Measurements from ENCODE around the gene NOS1. TPM values are rescaled to one million over a fixed set of nuclear protein-coding genes. Genes with fewer than 3 reads are reported as not detected.

NOS1 gene
- total and polyA plus RNA-seq, 2 donors (not counting 3 experiments of a cell fraction or from before 2014, with no cell fraction given), result not detected

DNA sequence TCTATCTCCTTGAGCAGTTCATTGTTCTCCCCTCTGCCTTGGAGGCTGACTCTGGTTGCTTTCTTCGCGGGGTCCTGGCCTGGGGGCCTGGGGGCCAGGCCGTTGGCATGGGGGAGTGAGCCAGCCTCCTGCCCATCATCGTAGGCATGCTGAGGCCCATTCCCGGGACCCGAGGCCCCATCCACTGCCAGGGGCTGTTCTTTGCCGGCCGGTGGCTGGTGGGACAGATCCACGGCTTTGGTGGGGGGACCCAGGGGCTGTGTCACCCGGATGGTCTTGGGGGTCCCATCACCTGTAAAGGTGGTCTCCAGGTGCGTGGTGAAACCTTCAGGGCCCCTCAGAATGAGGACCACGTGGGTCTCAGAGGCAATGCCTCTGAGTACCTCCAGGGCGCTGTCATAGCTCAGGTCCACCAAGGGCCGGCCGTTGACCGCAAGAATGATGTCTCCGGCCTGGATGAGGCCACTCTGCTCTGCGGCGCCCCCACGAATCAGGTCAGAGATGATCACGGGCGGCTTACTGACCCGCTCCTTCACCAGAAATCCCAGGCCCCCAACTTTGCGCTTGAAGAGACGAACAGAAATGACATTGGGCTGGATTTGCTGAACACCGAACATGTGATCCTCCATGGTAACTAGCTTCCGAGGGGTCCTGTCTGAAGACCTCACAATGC lies 30.8 kb downstream of the NOS1 start:
- H3K79me2 ChIP-seq (ENCODE audit: control insufficient read depth, insufficient read depth, low read length), result no peaks in the 10 kb centered on the region
- no peaks in the 10 kb centered on the region for H3K9me3 ChIP-seq (replicated peaks; ENCODE audit: control insufficient read depth, insufficient read depth, low read length)
- DNase-seq (ENCODE audit: low read depth, low spot score) (no peak), FAIRE-seq (no peak)
- POLR2A ChIA-PET, result no interaction called here
- CTCF ChIA-PET, result interaction anchor here (1.8 kb wide), 1 partner anchor 507 kb away, joined by 6 read pairs; no protein-coding TSS in a partner anchor
- H3K27ac ChIP-seq (ENCODE audit: insufficient read depth, low read depth, low read length), result no peak overlapping the region
- no peak overlapping the region for H3K4me2 ChIP-seq (ENCODE audit: insufficient read depth, low read length)
- dilution Hi-C loops (cut with MboI; ENCODE audit: extremely low pct_ligation_motif_present, low sequenced_read_pairs) (no loop called here), intact Hi-C loops (cut with micrococcal nuclease) (no loop called here)
- no peaks in the 10 kb centered on the region for H3K4me1 ChIP-seq (ENCODE audit: control insufficient read depth, extremely low read depth, insufficient read depth, low read length)
- no TSS peak for BruUV-seq (replicated peaks)
- no peak for TF ChIP-seq EZH2 (IDR thresholded peaks at IDR 0.05; ENCODE audit: borderline replicate concordance, low read depth, low read length, severe bottlenecking)
- TF ChIP-seq, protein P1, sequence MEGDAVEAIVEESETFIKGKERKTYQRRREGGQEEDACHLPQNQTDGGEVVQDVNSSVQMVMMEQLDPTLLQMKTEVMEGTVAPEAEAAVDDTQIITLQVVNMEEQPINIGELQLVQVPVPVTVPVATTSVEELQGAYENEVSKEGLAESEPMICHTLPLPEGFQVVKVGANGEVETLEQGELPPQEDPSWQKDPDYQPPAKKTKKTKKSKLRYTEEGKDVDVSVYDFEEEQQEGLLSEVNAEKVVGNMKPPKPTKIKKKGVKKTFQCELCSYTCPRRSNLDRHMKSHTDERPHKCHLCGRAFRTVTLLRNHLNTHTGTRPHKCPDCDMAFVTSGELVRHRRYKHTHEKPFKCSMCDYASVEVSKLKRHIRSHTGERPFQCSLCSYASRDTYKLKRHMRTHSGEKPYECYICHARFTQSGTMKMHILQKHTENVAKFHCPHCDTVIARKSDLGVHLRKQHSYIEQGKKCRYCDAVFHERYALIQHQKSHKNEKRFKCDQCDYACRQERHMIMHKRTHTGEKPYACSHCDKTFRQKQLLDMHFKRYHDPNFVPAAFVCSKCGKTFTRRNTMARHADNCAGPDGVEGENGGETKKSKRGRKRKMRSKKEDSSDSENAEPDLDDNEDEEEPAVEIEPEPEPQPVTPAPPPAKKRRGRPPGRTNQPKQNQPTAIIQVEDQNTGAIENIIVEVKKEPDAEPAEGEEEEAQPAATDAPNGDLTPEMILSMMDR (IDR thresholded peaks at IDR 0.05; ENCODE audit: extremely low read depth in 1 of 2, insufficient read depth in 1 of 2, low read depth in 1 of 2, low read length in 2 of 2), result no peak
- TF ChIP-seq FOS (IDR thresholded peaks at IDR 0.05; ENCODE audit: borderline replicate concordance, insufficient read depth, low read length), result no peak
- no peak for TF ChIP-seq GATA2 (IDR thresholded peaks at IDR 0.05; ENCODE audit: insufficient read depth, insufficient read length, low read depth, low read length)
- no peak for TF ChIP-seq JUN (IDR thresholded peaks at IDR 0.05; ENCODE audit: borderline replicate concordance, insufficient read depth, insufficient read length, low read depth)
- TF ChIP-seq, protein P2, sequence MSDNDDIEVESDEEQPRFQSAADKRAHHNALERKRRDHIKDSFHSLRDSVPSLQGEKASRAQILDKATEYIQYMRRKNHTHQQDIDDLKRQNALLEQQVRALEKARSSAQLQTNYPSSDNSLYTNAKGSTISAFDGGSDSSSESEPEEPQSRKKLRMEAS (IDR thresholded peaks at IDR 0.05; ENCODE audit: insufficient read depth, insufficient read length), result no peak
- H4K20me1 ChIP-seq (replicated peaks; ENCODE audit: control insufficient read depth, extremely low read depth, insufficient read depth, low read length), result no peaks in the 10 kb centered on the region
- H3K36me3 ChIP-seq (ENCODE audit: control insufficient read depth in 2 of 2, extremely low read depth in 1 of 2, insufficient read depth in 2 of 2, low read length in 2 of 2), result no peaks in the 10 kb centered on the region
- H3K4me3 ChIP-seq (replicated peaks in 1 of 3; ENCODE audit: insufficient read depth in 1 of 3, low read depth in 1 of 3, low read length in 3 of 3), result no peak overlapping the region
- no peaks in the 10 kb centered on the region for H3K9me1 ChIP-seq (replicated peaks; ENCODE audit: control insufficient read depth, extremely low read depth, insufficient read depth, low read length)
- no peak overlapping the region for H2AFZ ChIP-seq (ENCODE audit: low read depth, low read length)
- peaks cover 3% of the 10 kb centered on the region in 2 experiments for H3K27me3 ChIP-seq (ENCODE audit: control insufficient read depth in 2 of 2, insufficient read depth in 2 of 2, low read length in 2 of 2)
- H3K9ac ChIP-seq (replicated peaks; ENCODE audit: extremely low read depth, insufficient read depth, low read length), result no peak overlapping the region

Measured in endothelial cell of umbilical vein (primary cell).